GDM1 (cell line): Measurements from ENCODE around the gene VCL.
"Not testable (repeated sequence)": the region's sequence is repeated elsewhere in the genome, so short reads cannot be mapped to it uniquely, and the experiment has no call there.

Experiments used
- DNase-seq: peaks from one replicate; lab custom pipeline; 2025; lab: John Stamatoyannopoulos, UW

The VCL gene

DNA sequence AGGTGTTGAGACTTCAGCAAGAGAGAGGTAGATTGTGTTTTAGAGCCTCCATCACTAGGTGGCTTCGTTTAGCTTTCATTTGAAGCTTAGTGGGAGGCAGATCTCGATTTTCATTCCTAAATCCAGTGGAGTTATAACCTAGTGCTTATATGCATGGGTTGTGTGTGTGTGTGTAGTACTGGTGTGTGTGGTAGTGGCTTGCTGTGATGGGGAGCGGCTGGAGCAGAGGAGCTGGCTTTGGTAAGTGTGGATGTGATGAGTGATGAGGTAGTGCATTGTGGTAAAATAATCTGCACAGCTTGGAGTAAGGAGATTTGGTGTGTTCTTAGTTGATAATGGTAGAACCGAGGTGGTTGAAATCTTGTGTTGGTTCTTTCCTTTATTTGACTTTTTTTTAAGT, 109.5 kb downstream of the VCL start:
- DNase-seq: no peak

DNA sequence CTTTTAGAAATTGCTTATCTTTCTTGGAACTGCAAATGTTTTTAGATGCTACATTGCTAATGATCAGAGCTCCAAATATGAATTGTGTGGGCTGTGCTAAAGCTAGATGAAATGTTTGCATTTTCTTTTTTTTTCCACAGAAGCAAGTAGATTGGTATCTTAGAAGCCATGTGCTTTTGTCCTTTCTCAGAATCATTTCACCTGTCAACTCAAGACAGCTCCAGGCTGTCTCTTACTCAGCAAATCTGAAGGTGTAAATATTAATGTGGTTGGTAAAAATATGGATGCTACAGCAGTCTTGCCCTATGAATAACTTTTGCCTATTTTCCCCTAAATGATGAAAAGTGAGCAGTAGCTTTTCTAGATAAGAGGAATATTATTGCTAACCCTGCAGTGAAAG, 111.5 kb downstream of the VCL start:
- no peak for DNase-seq

DNA sequence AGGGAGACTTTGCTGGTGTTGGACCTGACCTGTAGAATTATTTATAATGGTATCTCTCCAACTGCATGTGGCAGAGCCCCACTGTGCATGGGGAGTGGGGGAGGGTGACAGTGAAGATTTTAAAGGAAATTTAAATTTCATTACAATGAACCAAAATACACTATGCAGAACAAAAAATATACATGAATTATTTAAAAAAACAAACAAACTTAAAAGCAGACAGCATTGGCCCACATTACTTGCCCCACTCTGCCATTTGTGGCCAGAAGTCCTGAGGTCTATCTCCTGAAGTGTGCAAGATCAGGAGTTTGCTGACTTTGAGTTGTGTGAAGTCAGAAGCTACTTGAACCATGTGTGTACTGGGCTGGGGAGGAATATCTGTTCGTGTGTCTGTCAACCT, 112.2 kb downstream of the VCL start:
- no peak for DNase-seq

DNA sequence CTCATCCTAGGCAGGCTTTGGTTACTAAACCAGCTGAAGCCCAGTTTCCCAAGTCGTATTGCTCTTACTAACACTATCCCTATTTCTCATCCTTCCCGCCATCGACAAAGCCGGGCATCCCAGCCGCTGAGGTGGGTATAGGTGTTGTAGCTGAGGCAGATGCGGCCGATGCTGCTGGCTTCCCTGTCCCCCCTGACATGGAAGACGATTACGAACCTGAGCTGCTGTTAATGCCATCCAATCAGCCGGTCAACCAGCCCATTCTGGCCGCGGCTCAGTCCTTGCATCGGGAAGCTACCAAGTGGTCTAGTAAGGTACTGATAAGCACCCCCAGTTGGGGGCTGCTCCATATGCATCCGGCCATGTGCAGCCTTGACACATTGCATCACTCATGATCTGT, 113.9 kb downstream of the VCL start:
- DNase-seq: no peak

DNA sequence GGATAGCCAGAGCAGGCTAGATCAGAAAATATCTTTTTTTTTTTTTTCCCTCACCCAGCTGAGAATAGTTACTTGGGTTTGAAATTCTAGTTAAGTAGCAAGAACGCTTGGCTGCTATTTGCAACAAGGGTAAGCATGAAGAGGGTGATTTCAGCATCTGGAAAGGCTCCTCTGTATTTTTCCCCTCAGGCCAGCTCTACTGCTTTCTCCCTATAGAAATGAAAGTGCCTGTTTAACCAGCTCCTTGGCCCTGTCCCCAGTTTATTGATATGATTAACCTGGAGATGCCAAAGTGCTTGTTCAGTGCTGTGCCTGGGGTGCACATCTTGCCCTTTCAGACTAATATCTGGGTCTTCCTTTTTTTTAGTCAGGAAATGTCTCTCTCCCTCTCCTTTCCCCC, 115.6 kb downstream of the VCL start:
- no peak for DNase-seq

DNA sequence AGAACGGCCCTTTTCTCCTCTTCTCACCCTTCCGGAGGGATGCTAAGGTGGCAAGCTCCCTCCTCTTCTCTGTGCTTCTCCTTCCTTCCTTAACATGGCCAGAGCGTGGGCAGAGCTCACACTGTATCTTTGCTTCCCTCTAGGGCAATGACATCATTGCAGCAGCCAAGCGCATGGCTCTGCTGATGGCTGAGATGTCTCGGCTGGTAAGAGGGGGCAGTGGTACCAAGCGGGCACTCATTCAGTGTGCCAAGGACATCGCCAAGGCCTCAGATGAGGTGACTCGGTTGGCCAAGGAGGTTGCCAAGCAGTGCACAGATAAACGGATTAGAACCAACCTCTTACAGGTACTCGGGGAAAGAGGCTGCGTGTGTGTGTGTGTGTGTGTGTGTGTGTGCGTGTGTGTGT, 116.1 kb downstream of the VCL start:
- no peak for DNase-seq

DNA sequence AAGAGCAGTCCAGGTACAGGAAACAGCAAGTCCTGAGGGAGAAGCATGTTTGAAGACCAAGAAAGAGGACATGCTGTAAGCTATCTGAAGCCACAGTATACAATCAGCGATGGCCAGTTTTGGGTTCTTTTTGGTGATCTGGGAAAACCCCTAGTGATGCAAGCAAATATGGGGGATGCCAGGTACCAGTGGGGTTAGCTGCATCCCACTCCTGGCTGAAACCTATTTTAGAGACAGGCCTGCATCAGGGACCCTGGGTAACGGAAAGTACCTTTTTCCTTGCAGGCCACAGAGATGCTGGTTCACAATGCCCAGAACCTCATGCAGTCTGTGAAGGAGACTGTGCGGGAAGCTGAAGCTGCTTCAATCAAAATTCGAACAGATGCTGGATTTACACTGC, 119.8 kb downstream of the VCL start:
- DNase-seq: no peak

DNA sequence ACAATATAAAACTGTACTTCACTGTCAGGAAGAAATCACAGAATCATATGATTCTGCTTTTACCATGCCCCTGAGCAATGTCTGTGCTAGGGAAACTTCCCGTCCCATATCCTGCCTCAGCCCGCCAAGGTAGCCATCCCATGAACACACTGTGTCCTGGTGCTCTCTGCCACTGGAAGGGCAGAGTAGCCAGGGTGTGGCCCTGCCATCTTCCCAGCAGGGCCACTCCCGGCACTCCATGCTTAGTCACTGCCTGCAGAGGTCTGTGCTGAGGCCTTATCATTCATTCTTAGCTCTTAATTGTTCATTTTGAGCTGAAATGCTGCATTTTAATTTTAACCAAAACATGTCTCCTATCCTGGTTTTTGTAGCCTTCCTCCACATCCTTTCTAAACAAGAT, 120.9 kb downstream of the VCL start:
- DNase-seq: no peak

DNA sequence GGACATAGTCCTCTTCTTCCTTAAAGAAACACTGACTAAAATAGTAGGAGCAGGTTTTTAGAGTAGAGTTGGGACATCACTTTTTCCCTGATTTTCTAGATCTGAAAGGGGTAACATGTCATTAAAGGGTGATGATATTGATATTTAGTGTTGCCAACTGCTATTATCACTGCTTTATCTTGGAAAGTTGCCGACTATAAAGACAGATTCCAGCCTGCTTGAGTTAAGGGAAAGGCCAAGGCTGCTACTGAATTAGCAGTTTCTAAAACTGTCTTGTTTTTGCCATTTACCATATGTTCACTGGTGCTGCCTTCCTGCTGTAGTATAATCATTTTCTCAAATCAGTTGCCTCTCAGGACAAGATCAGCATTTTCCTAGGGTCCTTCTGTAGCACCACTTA, 123.0 kb downstream of the VCL start:
- DNase-seq: no peak

DNA sequence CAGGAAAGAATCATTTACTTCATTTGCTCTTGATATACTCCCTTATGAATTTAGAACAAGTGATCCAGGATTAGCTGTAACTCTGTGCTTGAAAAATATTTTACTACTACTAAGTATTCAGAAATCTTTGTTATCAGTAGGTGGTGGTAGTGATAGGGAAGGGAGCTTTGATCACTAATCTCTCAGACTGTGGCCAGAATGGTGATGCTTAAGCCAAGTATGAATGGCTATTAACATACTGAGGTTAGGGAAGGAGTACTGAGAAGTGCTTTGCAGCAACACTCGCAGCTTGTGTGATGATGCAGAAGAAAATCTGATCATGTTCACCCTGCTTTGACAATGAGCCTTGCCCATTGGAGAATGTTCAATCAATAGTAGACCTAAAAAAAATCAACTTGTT, 123.5 kb downstream of the VCL start:
- no peak for DNase-seq

DNA sequence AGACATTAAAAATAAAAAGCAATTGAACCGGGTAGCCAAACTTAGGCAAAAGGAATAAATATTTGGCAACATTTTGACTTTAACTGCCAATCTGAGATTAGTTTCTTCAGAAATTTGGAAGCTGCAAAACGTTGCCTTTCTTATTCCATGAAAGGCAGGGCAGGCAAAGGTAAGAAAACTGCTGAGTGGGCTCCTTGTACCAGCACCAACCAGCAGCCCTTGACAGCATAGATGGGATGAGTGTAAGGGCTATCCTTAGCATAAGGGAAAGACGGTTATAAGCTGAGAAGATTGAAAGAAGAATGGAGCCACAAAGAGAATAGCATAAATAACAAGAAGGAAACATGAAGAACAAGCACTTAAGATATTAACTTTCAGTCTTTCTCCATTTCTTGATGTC, 124.1 kb downstream of the VCL start:
- no peak for DNase-seq

DNA sequence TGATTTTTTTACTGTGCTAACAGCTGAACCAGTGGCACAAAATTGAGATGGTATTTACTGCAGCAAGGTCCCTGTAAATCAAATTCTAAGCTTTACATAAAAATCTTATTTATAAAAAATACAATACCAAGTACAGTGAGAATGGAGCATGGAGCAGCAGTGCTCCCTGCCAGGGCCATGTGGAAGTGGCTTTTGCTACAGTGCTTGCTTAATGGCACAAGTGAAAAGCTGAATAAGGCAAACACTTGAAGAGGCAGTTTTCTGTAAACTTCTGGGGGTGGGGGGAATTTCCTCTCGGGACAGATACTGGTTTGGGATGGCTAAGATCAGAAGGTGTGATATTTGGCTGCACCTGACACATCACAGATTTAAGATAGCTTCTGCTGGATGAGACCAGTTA, 125.2 kb downstream of the VCL start:
- no peak for DNase-seq

DNA sequence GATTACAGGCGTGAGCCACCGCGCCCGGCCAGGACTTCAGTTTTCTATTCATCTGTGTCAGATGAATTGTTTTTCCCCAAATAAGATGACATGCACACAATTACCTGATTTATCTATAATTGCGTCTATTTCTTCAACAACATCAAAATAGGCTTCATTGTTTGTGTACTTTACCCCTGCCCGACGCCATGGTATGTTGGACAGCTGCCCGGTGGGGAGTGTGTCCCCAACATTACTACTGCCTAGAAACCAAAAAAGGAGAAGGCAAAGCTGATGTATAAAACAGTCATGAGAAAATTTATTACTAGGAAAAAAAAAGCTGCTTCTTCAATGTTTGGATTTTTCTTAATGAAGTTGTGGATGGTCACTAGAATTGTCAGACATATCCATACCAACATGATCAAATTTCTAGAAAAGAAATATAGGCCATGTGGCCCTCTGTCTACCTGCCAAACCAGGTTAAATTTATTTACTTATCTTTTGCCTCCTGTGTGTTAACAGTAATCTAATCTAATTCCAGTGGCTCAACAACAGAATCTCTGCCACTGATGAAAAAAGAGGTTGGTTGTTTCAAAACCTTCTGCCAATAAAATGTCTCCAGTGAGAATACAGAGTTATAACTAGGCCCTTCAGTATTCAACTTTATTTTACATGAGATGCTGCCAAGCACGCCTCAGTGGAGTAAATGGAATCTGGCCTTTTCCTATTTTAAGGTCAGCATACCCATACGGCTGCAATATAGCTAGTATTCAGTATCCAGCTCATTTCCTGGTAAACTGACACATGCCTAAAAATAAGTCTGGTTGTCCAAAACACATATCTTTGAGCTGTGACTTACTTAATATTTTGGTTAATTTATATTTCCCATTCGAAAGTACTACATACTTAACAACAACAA, 136.3 kb downstream of the VCL start:
- no peak for DNase-seq

DNA sequence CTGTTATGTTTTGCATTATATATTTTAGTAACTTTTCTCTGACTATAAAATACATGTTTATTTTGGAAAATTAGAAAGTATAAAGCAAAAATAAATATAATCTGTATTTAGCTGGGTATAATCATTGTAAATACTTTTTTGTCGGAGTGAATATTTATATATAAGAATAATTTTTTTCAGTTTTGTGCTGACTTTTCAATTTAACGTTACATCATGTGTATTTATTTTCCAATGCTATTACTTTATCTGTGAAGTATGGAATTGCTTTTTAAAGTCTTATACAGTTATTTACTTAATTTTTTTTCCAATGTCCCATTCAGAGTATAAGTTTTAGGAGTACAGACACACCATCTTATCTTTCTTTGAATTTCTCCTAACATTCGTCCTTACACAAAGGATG, 137.5 kb downstream of the VCL start:
- no peak for DNase-seq

DNA sequence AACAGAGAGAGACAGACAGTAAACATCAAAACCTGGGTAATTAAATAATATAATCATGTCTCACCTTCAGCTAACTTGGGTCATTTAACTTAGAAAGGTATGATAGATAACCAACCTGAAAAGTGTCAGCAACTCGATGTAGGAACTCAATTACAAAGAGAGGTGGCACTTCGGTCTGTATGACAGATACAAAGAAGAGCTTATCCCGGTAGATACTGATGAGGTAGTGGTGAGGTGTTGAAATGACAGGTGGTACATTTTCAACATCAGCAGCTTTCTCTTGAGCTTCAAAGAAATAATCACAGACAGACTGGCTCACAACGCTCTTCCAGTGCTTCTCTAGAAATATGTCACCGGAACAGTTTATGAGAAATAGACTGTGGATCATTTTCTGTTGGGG, 140.1 kb downstream of the VCL start:
- no peak for DNase-seq

DNA sequence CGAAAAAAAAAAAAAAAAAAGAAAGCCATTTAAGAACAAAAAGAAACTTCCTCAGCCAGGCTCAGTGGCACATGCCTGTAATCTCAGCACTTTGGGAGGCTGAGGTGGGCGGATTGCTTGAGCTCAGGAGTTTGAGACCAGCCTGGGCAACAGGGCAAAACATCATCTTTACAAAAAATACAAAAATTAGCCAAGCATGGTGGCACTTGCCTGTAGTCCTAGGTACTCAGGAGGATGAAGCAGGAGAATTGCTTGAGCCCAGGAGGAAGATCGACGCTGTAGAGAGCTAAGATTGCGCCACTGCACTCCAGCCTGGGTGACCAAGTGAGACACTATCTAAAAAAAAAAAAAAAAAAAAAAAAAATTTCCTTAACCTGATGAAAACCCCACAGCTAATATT, 140.7 kb downstream of the VCL start:
- not testable (repeated sequence) for DNase-seq

DNA sequence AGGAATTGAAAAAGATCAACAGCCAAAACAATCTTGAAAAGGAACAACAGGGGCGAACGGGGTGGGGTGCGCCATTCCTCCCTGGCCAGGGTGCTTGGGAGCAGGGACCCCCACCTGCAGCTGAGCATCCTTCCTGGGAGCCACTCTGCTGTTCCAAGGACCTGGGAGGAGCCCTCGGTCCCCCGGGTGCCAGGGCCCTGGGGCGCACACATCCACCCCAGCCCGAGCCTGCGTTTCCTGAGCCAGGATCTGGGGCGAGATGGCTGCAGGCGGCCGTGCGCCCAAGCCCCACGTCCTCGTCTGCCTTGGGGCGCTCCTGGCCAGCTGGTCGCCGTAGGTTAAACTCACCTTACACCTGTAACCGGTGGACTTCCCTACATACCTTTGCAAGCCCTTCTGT, 142.1 kb downstream of the VCL start:
- no peak for DNase-seq

DNA sequence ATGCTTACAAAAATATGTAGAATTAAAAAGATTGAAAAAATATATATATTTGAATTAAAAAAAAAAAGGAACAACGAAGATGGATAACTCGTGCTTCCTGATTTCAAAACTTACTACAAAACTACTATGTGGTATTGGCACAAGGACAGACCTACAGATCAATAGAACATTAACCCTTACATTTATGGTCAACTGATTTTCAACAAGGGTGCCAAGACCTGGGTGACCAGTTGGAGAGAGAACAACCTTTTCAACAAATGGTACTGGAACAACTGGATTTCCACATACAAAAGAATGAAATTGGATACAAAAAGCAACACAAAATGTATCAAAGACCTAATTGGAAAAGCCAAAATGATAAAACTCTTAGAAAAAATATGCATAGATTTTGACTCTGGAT, 142.6 kb downstream of the VCL start:
- no peak for DNase-seq

DNA sequence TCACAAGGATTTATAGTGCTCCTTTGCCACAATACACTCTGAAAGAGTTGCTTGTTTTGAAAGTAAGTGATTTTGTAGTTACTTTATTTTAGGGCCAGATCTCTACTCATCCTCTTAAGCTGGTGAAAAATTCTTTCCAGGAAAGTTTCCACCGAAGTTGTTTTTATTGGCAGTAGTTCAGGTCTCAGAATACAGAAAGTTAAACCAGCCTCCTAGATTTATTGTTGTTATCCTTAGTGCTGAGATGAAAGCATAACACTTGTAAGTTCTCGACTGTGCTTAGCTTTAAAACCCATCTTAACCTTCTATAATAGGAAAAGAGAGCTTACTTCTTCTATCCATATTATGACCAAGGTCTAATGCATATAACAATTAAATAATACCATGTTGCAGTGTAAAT, 147.2 kb downstream of the VCL start:
- no peak for DNase-seq

DNA sequence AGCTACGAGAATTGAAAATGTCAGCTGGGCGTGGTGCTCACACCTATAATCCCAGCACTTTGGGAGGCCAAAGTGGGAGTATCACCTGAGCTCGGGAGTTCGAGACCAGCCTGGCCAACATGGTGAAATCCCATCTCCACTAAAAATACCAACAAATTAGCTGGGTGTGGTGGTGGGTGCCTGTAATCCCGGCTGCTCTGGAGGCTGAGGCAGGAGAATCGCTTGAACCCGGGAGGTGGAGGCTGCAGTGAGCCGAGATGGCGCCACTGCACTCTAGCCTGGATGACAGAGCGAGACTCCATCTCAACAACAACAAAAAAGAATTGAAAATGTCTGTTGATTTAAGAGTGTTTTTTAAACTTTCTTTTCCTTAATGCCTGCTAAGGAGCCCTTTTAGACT, 149.1 kb downstream of the VCL start:
- not testable (repeated sequence) for DNase-seq

DNA sequence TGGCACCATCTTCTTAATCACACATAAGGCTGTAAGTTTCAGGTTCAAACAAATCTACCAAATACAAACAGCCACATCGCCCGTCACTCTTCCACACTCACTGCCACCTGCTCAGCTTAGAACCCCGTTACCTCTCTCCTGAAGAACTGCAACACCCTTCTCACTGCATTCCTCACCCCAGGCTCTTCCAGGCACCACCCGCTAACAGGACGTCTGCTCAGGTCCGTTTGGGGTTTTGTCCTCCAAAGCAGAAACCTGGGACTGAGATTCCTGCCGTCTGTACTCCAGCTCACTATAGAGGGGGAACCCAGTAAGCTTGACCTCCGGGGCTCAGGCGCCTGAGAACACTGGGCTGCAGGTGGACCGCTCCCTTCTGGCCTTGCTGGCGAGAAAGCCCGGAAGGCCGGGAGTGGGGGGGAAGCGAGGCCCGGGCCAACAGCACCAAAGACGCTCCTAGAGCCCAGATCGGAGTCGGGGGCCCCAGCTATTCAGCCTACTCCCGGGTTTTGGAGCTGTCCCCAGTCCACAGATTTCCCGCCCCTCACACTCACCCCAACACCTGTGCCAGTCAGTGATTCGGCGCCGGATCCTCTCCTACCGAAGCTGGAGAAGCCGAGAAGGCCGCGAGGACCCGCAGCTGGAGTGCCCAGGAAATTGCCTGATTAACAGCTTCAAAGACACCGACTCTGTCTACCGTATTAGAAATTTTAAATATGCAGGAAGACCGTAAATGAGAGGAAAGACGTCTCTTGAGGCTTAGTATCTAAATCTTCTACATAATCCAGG, 152.5 kb downstream of the VCL start, which contains the start of gene AP3M1:
Gene AP3M1 (minus strand): TSS at position 625 of the 786 bp plus-strand sequence. CDS start 12,449 bp downstream, outside the sequence.
- peak; percentile 88 for DNase-seq

DNA sequence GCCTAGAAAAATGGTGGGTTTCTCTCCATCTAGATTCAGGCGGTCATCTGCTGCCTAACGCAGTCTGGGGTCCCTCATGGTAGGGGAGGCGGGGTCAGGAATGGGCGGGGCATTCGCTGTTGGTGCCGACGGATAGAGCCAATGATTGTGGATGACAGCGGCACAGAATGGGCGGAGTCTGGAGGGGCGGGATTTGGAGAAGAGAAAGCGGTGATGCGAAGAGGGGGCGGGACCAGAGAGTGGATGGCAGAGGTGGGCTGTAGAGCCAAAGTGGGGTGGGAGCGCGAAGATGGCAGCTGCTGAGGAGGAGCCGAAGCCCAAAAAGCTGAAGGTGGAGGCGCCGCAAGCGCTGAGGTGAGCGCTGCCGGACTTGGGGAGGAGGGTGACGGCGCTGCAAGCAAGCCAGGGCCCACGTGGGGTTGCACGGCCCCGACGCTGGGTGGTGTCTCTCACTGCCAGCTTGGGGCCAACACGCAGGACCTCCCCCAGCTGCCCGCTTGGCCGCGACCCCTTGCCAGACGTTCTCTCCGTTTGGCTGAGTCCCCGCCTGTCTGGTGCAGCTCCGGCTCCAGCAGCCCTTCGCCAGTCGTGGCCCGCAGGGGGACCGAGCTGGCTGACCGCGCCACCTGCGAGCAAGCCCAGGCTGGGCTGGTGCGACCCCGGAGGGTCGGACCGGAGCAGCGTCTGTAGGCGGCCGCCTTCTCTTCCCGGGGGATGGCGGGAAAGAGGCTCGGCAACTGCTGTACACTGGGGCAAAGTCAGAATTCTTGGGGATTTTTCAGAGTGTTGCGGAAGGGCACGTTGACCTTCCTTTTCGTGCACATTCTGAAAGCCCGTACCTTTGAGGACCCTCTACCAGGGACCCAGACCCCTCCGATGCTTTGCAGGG, 153.3 kb downstream of the VCL start, which contains the start of gene ADK:
Gene ADK (plus strand): TSS at position 232 of the 889 bp plus-strand sequence. CDS start 58 bp downstream, at position 290.
- peak; percentile 97 for DNase-seq
